Nephron (organoid): ENCODE measurements around the gene ABTB2.

Experiments
- H3K27ac Mint-ChIP-seq, 3 experiments: 2 replicates each; pipeline ENCODE4 v1.8.0; 2020; ENCODE audit warnings: mixed read lengths in 3 of 3, mild to moderate bottlenecking in 2 of 3, moderate library complexity in 1 of 3
- H3K27me3 Mint-ChIP-seq: 2 replicates; pipeline ENCODE4 v1.8.0; 2021; ENCODE audit warnings: low read depth, mild to moderate bottlenecking, moderate library complexity, mixed read lengths
- H3K36me3 Mint-ChIP-seq: 2 replicates; pipeline ENCODE4 v1.8.0; 2020; ENCODE audit warnings: low read depth, mixed read lengths
- H3K4me1 Mint-ChIP-seq: 2 replicates; pipeline ENCODE4 v1.8.0; 2020; ENCODE audit warnings: mixed read lengths
- H3K4me3 Mint-ChIP-seq, 3 experiments: 2 replicates each; pipeline ENCODE4 v1.8.0; 2020; ENCODE audit warnings: mild to moderate bottlenecking in 3 of 3, mixed read lengths in 3 of 3, moderate library complexity in 2 of 3
- H3K9me3 Mint-ChIP-seq: 2 replicates; pipeline ENCODE4 v1.8.0; 2020; ENCODE audit warnings: mixed read lengths
- TF ChIP-seq, protein P1 (sequence below), 3 experiments: fragments of 200-600 bp; sonication (generic); IDR thresholded peaks; one replicate each; pipeline ENCODE4 v1.5.0; 2021; ENCODE audit warnings: antibody characterized with exemption in 3 of 3; ENCODE audit not compliant: unreplicated experiment in 3 of 3

Gene ABTB2

DNA sequence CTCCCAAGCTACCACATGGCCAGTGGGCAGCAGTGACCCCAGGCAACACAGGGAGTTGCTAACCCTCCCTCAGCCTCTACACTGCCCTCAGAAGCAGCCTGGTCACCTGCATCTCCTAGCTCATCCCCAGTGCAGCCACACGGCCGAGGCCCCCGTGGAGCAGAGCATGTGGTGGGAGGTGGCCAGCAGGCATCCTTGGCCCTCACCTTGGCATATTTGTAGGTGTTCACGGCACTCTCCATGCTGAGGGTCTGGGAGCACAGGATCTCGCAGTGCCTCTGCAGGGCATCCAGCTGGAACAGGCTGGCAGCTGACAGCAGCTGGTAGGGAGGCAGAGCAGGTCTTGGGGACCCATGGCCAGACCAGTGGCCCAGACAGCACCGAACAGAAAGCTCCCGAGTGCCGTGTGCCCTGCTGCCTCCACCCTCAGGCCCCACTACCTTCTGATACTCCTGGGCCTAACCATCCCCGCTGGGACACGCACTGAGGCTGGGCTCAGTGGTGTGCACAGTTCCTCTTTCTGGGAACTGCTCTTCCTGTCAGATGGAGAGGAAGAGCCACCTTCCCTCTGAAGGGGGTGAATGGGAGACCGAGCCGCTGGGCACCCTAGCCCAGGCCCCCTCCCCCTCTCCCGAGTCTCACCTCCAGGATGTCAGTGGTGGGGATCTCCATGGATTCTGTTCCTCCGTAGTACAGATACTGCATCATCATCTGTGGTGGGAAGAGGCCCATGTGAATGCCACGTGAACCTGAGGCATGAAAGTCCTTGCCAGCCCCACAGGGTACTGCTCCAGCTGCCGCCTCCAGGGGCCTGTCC is 203.5 kb downstream of the ABTB2 start:
- Mint-ChIP-seq H3K9me3 (no peaks in the 10 kb centered on the region), H3K27me3 (no peaks in the 10 kb centered on the region), H3K27ac (no peak overlapping the region), H3K4me3 (no peak overlapping the region), H3K4me1 (peaks cover 15% of the 10 kb centered on the region), H3K36me3 (peaks cover 19% of the 10 kb centered on the region)
- TF ChIP-seq, protein P1, sequence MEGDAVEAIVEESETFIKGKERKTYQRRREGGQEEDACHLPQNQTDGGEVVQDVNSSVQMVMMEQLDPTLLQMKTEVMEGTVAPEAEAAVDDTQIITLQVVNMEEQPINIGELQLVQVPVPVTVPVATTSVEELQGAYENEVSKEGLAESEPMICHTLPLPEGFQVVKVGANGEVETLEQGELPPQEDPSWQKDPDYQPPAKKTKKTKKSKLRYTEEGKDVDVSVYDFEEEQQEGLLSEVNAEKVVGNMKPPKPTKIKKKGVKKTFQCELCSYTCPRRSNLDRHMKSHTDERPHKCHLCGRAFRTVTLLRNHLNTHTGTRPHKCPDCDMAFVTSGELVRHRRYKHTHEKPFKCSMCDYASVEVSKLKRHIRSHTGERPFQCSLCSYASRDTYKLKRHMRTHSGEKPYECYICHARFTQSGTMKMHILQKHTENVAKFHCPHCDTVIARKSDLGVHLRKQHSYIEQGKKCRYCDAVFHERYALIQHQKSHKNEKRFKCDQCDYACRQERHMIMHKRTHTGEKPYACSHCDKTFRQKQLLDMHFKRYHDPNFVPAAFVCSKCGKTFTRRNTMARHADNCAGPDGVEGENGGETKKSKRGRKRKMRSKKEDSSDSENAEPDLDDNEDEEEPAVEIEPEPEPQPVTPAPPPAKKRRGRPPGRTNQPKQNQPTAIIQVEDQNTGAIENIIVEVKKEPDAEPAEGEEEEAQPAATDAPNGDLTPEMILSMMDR (IDR thresholded peaks at IDR 0.05; ENCODE audit: unreplicated experiment in 3 of 3), result no peak

DNA sequence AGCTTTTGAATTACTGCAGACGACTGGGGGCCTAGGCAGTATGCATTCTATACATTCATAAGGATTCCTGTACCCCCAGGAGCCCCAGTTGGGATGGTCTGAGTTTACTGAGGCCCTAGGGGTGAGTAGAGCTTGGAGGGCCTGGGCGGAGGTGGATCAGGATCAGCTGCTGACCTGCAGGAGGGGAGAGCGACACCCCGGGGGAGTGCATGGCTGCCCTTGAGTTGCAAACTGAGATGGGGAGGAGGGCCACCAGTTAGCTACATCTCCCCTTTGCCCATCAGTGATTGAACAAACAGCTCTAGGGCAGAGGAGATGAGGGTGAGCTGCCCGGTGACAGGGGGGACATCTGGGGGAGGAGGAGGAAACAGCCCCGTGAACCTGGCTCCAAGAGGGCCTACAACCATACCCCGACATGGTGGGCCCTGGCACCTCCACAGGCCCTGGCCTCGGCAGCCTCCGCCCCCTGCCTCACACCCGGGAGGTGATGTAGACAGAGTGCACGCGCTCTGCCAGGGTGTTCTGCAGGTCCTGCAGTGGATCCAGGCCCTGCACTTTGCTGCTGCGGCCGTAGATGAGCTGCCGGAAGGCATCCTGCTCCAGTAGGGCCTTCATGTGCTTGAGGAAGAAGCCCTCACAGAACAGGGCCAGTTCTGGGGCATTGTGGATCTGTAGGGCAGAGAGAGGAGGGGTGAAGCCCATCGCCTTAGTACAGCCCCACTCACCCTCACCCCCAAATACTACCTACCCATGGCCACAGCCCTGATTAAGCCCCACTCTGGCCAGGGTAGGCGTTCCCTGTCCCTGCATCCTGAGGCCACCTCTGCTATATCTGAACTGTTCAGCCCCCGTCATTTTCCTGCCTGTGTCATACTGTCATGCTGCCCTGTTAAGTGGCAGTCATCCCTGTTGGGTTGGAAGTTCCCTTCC is 205.6 kb downstream of the ABTB2 start:
- Mint-ChIP-seq H3K27me3 (no peaks in the 10 kb centered on the region), H3K4me3 (no peak overlapping the region), H3K4me1 (peaks cover 20% of the 10 kb centered on the region), H3K27ac (peak overlapping the region in 1 of 3 experiments; percentile 12), H3K36me3 (peaks cover 18% of the 10 kb centered on the region), H3K9me3 (no peaks in the 10 kb centered on the region)
- TF ChIP-seq, protein P1 (IDR thresholded peaks at IDR 0.05; ENCODE audit: unreplicated experiment in 3 of 3), result no peak

DNA sequence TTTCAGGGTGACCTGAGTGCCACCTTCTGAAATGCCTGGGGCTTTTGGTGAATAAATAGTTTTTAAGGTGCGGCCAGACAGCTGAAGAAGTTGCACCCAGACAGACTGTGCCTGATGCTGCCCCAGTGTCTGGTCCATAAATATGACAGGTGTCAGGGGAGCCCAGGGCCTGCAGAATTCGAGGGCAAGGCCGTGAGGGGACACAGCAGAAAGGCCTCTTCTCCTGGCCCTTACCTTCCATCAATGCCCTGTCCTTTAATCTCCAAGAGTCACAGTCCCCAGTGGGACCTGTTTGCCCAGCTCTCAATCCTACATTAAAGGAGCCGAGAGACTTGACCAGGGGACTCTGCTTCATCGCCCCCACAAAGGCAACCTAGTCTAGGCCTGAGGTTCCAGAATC is 206.6 kb downstream of the ABTB2 start:
- peak overlapping the region in 2 of 3 experiments; percentile 65 to 93 for H3K27ac Mint-ChIP-seq
- H3K9me3 Mint-ChIP-seq, result no peaks in the 10 kb centered on the region
- H3K4me3 Mint-ChIP-seq, result no peak overlapping the region
- TF ChIP-seq, protein P1 (IDR thresholded peaks at IDR 0.05; ENCODE audit: unreplicated experiment in 3 of 3), result no peak
- H3K36me3 Mint-ChIP-seq, result peaks cover 26% of the 10 kb centered on the region
- H3K27me3 Mint-ChIP-seq, result no peaks in the 10 kb centered on the region
- peaks cover 20% of the 10 kb centered on the region for H3K4me1 Mint-ChIP-seq

DNA sequence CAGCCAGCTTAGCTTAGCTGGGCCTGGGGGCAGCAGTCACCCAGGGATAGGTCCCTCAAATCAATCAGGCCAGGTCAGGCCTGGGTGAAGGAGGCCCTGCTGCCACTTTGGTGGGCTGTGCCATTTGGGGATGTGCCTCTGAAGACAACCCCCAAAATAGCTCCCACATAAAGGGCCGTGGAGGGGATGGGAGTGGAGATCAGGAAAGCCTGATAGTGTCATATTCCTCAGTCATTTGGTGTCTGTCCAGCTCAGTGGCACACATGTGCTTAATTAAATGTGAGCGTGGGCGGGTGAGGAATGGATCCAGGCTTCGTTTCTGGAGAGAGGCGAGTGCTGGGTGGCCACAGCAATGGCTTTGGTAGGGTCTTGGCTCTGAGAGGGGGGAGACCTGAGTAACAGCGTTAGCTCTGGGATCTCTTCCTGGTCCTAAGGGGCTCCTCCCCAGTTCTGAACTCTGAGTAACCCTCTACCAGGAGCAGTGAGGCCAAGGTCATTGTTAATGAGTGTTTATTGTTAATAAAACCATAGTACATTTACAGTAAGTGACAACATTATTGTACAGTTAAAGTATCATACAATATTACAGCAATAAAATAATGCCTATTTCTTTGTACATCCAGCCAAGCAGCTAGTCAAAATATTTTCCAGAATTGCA is 207.2 kb downstream of the ABTB2 start:
- H3K36me3 Mint-ChIP-seq, result peaks cover 32% of the 10 kb centered on the region
- TF ChIP-seq, protein P1 (IDR thresholded peaks at IDR 0.05; ENCODE audit: unreplicated experiment in 3 of 3), result no peak
- peaks cover 20% of the 10 kb centered on the region for H3K4me1 Mint-ChIP-seq
- H3K27me3 Mint-ChIP-seq, result no peaks in the 10 kb centered on the region
- peak overlapping the region in 1 of 3 experiments; percentile 31 for H3K4me3 Mint-ChIP-seq
- peak overlapping the region; percentile 65 to 93 (median 85) for H3K27ac Mint-ChIP-seq
- H3K9me3 Mint-ChIP-seq, result no peaks in the 10 kb centered on the region

DNA sequence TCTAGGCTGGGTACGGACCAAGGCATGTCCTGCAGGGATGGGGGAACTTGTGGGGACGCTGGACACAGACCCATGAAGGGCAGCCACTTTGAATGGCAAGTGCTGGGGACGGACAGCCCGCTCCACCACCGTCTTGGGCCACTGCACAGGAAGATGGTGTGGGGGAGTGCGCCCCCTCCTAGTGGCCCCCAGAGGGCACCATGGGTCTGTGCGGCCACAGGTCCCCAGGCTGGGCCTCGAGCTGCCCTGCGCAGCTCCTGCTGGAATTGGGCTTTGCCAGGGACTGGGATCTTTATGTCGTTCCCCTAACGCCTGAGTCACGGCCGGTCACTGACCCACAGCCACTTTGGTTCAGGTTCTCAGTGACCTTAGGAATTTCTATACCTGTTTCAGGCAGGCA is 208.0 kb downstream of the ABTB2 start:
- no peaks in the 10 kb centered on the region for H3K27me3 Mint-ChIP-seq
- peak overlapping the region in 1 of 3 experiments; percentile 71 for H3K27ac Mint-ChIP-seq
- H3K4me1 Mint-ChIP-seq, result peaks cover 20% of the 10 kb centered on the region
- TF ChIP-seq, protein P1 (IDR thresholded peaks at IDR 0.05; ENCODE audit: unreplicated experiment in 3 of 3), result peak in 2 of 3 experiments; percentile 25 to 35
- H3K4me3 Mint-ChIP-seq, result no peak overlapping the region
- peaks cover 40% of the 10 kb centered on the region for H3K36me3 Mint-ChIP-seq
- H3K9me3 Mint-ChIP-seq, result no peaks in the 10 kb centered on the region
